HUES48 (cell line): ENCODE measurements around the gene PDK1.
A peak's percentile ranks its signal among the peaks of the same experiment; 100 is the strongest.

Experiments used
- H3K27ac ChIP-seq: one replicate; pipeline ENCODE4 v1.7.0; 2013; ENCODE audit warnings: low read depth, low read length, inconsistent platforms
- H3K27me3 ChIP-seq: 2 replicates; pipeline ENCODE4 v1.6.1; 2013; ENCODE audit warnings: mild to moderate bottlenecking, low read length; ENCODE audit not compliant: control insufficient read depth, insufficient read depth
- H3K36me3 ChIP-seq: 2 replicates; pipeline ENCODE4 v1.6.1; 2013; ENCODE audit warnings: low read length; ENCODE audit not compliant: control insufficient read depth, insufficient read depth
- H3K4me1 ChIP-seq: 2 replicates; pipeline ENCODE4 v1.6.1; 2013; ENCODE audit warnings: mild to moderate bottlenecking, low read length; ENCODE audit not compliant: control insufficient read depth, insufficient read depth
- H3K4me3 ChIP-seq: 2 replicates; pipeline ENCODE4 v1.5.1; 2013; ENCODE audit warnings: mild to moderate bottlenecking, low read depth, low read length
- H3K9ac ChIP-seq: 2 replicates; pipeline ENCODE4 v1.6.1; 2013; ENCODE audit warnings: mild to moderate bottlenecking, low read depth, low read length, moderate library complexity
- H3K9me3 ChIP-seq: 2 replicates; pipeline ENCODE4 v1.6.1; 2013; ENCODE audit warnings: low read length; ENCODE audit not compliant: control insufficient read depth, insufficient read depth

The PDK1 gene

DNA sequence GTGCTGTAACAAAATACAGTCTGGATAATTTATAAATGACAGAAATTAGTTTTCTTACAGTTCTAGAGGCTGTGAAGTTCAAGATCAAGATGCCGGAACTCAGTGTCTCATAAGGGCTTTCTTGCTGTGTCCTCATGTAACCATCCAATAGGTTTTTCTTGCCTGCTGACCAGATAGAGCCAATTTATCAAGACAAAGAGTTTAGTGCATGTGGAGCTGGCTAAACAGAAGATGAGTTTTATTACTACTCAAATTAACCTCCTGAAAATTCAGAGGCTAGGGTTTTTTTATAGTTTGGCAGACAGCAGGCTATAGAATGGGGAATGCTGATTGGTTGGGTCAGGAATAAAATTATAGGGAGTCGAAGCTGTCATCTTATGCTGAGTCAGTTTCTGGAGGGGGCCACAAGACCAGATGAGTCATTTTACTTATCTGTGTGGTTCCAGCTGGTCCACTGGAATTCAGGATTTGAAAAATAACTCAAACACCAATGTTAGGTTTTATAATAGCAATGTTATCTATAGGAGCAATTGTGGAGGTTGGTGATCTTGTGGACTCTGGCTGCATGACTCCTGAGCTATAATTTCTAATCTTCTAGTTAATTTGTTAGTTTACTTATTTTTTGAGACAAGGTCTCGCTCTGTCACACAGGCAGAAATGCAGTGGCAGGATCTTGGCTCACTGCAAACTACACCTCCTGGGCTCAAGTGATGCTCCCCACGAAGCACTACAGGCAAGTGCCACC, 3.2 kb upstream of the PDK1 start:
- Histone ChIP-seq H3K4me3 (no peak overlapping the region), H3K27me3 (no peaks in the 10 kb centered on the region; the same call in 1 of the 2 replicates), H3K9ac (no peak overlapping the region), H3K4me1 (peaks cover 45% of the 10 kb centered on the region), H3K9me3 (peaks cover 13% of the 10 kb centered on the region), H3K27ac (peak overlapping the region; percentile 94), H3K36me3 (no peaks in the 10 kb centered on the region)

DNA sequence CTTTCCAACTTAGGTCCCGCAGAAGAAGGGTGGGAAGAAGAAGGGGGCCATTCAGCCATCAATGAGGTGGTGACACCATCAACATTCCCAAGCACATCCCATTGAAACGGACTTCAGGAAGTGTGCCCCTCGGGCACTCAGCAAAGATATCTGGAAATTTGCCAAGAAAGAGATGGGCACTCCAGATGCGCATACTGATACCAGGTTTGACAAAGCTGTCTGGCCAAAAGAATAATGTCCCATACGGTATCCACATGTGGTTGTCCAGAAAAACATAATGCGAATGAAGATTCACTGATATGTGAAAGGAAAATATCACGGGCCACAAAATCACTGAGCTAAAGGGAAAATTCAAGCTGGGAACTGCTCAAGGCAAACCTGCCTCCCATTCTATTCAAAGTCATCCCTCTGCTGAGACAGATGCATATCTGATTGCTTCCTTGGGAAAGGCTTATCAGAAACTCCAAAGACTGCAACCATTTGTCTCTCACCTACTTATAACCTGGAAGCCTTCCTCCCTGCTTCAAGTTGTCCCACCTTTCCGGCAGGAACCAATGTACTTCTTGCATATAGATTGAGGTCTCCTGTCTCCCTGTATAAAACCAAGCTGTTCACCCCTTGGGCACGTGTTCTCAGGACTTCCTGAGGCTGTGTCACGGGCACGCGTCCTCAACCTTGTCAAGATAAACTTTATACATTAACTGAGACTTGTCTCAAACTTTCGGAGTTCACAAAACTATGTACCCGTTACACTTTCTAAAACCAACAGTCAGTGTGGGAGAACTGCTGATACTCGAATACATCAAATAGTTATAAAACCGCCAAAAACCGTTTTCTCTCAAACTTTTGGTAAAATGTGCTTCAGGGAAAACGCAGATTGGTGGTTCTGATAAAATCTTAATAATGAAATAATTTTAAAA, 1.3 kb upstream of the PDK1 start:
- H3K4me1 ChIP-seq, result peaks cover 38% of the 10 kb centered on the region
- H3K4me3 ChIP-seq, result peak overlapping the region; percentile 85
- H3K36me3 ChIP-seq, result 0 out of 2 replicates have a peak, but pooled peaks cover 5% of the 10 kb centered on the region
- peak overlapping the region; percentile 83 for H3K27ac ChIP-seq
- H3K27me3 ChIP-seq, result no peaks in the 10 kb centered on the region; the same call in 1 of the 2 replicates
- no peaks in the 10 kb centered on the region for H3K9me3 ChIP-seq
- H3K9ac ChIP-seq, result peak overlapping the region; percentile 80; the same call in 1 of the 2 replicates

DNA sequence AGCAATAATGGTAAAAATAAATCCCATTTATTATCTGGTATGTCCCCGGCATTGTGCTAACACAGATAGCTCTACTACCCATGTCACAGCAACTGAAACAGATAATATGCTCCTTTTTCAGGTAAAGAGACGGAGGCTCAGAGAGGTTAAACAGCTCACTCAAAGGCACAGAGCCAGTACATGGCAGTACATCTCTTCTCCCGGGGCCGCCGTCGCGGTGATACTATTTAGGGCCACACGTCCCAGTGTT, 693 bp upstream of the PDK1 start:
- H3K36me3 ChIP-seq, result peaks cover 11% of the 10 kb centered on the region
- H3K9me3 ChIP-seq, result no peaks in the 10 kb centered on the region
- peak overlapping the region; percentile 85 for H3K4me3 ChIP-seq
- H3K9ac ChIP-seq, result peak overlapping the region; percentile 80
- H3K27ac ChIP-seq, result peak overlapping the region; percentile 83
- H3K4me1 ChIP-seq, result peaks cover 32% of the 10 kb centered on the region
- no peaks in the 10 kb centered on the region; the same call in 1 of the 2 replicates for H3K27me3 ChIP-seq

DNA sequence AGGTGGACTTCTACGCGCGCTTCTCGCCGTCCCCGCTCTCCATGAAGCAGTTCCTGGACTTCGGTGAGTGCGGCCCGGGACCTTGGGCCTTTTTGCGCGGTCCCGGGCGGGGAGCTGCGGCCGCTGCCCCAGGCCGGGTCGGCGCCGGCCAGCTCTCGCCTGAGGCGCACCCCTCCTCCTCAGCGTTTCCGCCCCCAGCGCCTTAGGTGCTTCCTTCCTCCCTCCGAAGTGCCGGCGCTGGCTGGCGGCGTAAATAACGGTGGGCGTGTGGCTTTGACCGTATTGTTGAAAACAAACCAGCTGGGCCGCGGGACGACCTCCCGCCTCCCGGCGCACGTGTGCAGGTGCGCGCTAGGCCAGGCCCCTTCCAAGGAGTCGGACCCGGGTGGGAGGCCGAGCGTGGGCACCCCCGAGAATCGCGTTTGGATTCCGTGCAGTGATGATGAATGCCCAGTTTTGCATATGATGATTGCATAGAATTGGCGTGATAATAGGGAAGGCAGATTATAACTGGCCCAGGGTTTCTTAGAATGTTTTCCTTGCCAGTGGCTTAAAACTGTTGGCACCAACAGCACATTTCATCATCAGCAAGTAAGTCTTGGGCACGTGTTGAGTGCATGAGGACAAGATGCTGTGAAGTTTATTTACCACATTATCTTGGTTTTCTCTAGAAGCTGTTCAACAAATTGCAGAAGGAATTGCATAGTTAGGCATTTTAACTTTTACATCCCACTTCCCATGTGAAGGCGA, 569 bp downstream of the PDK1 start:
- Histone ChIP-seq H3K36me3 (peaks cover 13% of the 10 kb centered on the region), H3K9ac (peak overlapping the region; percentile 71), H3K4me3 (peak overlapping the region; percentile 85), H3K27me3 (no peaks in the 10 kb centered on the region; the same call in 1 of the 2 replicates), H3K9me3 (no peaks in the 10 kb centered on the region), H3K27ac (peak overlapping the region; percentile 83), H3K4me1 (peaks cover 20% of the 10 kb centered on the region)

DNA sequence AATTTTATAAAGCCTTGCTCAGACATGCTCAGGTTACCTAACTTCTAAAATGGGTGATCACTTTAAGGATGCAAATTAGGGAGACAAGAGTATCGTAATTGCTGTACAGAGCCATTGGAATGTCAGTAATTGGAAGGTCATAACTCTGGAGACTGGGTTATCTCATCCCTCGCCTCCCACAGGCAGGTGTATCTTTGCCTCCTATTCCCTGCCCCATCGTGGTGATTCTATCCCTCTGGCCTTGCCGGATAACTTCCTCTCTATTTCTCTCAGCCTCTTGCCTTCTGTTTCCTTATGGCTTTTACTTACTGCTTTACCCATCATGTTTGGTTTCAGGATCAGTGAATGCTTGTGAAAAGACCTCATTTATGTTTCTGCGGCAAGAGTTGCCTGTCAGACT, 2.5 kb downstream of the PDK1 start:
- peaks cover 12% of the 10 kb centered on the region for H3K4me1 ChIP-seq
- H3K9me3 ChIP-seq, result no peaks in the 10 kb centered on the region
- no peak overlapping the region for H3K9ac ChIP-seq
- no peak overlapping the region for H3K4me3 ChIP-seq
- H3K36me3 ChIP-seq, result peaks cover 30% of the 10 kb centered on the region
- no peak overlapping the region for H3K27ac ChIP-seq
- no peaks in the 10 kb centered on the region; the same call in 1 of the 2 replicates for H3K27me3 ChIP-seq

DNA sequence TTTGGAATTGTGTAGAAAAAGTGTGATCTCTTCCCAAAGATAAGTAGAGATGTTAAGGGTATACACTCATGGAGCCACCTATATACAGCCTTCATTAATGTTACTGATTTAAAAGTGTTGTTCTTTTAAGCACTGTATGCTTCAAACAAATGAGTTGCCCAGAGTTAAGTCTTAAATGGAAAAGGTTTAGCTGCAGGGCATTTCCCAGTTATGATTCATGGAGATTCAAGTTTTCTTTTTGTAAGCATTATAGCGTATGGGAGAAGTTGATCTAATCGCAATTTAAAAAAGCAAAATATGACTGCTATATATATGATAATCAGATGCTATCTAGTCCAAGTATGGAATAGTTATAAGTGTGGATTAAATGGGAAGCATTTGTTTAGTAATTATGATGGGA, 4.8 kb downstream of the PDK1 start:
- no peaks in the 10 kb centered on the region for H3K27me3 ChIP-seq
- no peaks in the 10 kb centered on the region; the same call in 1 of the 2 replicates for H3K4me1 ChIP-seq
- H3K27ac ChIP-seq, result no peak overlapping the region
- no peak overlapping the region for H3K4me3 ChIP-seq
- no peaks in the 10 kb centered on the region for H3K9me3 ChIP-seq
- H3K9ac ChIP-seq, result no peak overlapping the region
- peaks cover 49% of the 10 kb centered on the region for H3K36me3 ChIP-seq

DNA sequence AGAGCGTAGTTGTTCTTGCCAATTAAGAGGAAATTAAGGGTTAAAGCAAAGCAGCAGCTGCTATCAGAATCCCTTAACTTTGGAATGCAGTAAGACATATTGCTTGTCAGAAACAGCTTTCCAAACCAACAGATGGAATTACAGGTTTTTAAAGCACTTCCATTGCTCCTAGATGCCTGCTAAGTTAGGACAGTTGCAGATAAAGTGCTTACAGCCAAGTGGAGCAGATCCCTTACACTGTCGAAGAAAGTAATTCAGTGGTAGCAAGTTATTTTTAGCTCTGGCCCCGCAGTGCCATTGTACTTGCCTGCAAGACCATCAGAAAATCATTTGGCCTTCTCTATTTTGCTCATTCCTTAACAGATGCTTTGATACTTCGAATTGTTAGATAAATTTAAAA, 5.4 kb downstream of the PDK1 start:
- Histone ChIP-seq H3K27ac (no peak overlapping the region), H3K36me3 (peaks cover 54% of the 10 kb centered on the region), H3K27me3 (no peaks in the 10 kb centered on the region), H3K4me3 (no peak overlapping the region), H3K4me1 (no peaks in the 10 kb centered on the region; the same call in 1 of the 2 replicates), H3K9me3 (no peaks in the 10 kb centered on the region), H3K9ac (no peak overlapping the region)

DNA sequence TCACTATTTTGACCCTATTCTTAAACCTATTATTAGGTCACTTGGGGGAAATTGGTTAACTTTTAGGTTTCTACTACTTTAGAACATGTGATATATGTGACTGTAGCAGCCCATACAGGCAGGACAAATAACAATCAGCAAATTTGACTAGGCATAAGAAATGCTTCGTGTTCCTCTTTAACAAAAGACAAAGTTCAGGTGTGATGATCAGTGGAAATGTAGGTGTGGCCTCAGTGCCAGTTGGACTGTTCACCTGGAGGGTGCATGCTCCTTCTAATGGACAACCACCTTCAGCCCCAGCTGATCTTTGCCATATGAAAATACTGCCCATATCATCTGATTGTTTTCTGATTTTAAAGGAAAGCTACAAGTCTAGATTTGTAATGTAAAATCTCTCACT, 6.4 kb downstream of the PDK1 start:
- no peaks in the 10 kb centered on the region; the same call in 1 of the 2 replicates for H3K4me1 ChIP-seq
- H3K9ac ChIP-seq, result no peak overlapping the region
- H3K9me3 ChIP-seq, result no peaks in the 10 kb centered on the region
- no peak overlapping the region for H3K27ac ChIP-seq
- H3K27me3 ChIP-seq, result no peaks in the 10 kb centered on the region
- no peak overlapping the region for H3K4me3 ChIP-seq
- H3K36me3 ChIP-seq, result peaks cover 64% of the 10 kb centered on the region

DNA sequence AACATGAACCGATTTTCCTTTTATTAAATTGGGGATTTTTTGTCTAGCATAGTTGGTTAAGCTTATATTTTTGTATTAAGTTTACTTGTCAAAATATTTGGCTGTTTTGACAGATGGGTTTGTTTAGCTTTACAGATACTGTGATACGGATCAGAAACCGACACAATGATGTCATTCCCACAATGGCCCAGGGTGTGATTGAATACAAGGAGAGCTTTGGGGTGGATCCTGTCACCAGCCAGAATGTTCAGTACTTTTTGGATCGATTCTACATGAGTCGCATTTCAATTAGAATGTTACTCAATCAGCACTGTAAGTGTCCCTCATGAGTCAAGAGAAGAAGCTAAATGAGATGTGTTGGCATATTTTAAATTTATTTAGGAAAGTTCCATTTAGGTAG, 8.5 kb downstream of the PDK1 start:
- H3K4me1 ChIP-seq, result no peaks in the 10 kb centered on the region; the same call in 1 of the 2 replicates
- peaks cover 79% of the 10 kb centered on the region for H3K36me3 ChIP-seq
- H3K27ac ChIP-seq, result no peak overlapping the region
- no peak overlapping the region for H3K4me3 ChIP-seq
- no peak overlapping the region for H3K9ac ChIP-seq
- no peaks in the 10 kb centered on the region for H3K27me3 ChIP-seq
- H3K9me3 ChIP-seq, result no peaks in the 10 kb centered on the region

DNA sequence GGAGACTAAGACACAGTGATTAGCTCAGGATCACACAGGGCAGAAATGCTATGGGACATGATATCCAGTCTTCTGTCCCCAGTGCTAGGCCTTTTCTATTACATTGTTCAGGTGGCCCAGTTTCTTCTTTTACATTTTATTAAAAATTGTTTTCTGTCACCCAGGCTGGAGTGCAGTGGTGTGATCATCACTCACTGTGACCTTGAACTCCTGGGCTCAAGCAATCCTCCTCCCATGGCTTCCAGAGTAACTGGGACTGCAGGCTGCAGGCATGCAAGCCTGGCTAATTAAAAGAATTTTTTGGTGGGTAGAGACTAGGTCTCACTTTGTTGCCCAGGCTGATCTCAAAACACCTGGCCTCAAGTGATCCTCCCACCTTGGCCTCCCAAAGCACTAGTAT, 15.4 kb downstream of the PDK1 start:
- Histone ChIP-seq H3K27ac (no peak overlapping the region), H3K27me3 (no peaks in the 10 kb centered on the region), H3K4me3 (no peak overlapping the region), H3K36me3 (peaks cover 61% of the 10 kb centered on the region), H3K9ac (no peak overlapping the region), H3K4me1 (no peaks in the 10 kb centered on the region), H3K9me3 (peaks cover 4% of the 10 kb centered on the region; the same call in 1 of the 2 replicates)
